Measurements from ENCODE around the gene AGBL1. TPM values are rescaled to one million over a fixed set of nuclear protein-coding genes. Genes with fewer than 3 reads are reported as not detected.
A peak's percentile ranks its signal among the peaks of the same experiment; 100 is the strongest.

Gene AGBL1
- total RNA-seq, 1 donor from 2014 or later: 0.76 TPM

DNA sequence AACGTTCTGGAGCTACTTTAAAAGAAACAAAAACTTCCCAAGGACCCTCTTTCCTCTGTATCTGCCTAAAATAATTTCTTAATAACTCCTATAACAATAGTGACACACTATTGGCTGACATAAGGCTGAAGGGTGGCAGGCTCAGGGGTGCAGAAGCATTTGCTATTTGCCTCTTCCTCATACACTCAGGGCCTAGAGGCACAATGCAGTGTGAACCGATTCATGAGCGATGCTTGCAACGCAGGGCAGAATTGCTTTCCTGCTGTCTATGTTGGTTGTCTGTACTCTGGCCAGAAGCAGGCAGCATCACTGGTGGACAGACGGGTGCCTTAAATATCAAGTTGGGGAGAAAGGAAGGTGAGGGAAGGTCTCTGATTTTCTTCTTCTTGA lies 157.4 kb downstream of the AGBL1 start:
- Mint-ChIP-seq H3K4me3 (ENCODE audit: unreplicated experiment) (peak overlapping the region; percentile 19), H3K9me3 (ENCODE audit: unreplicated experiment) (peaks cover 4% of the 10 kb centered on the region), H3K27ac (ENCODE audit: unreplicated experiment) (no peak overlapping the region), H3K27me3 (ENCODE audit: unreplicated experiment) (peaks cover 4% of the 10 kb centered on the region), H3K4me1 (ENCODE audit: low read depth, unreplicated experiment) (peaks cover 37% of the 10 kb centered on the region), H3K36me3 (ENCODE audit: unreplicated experiment) (peaks cover 4% of the 10 kb centered on the region)
- no peak for DNase-seq
- TF ChIP-seq, protein P1, sequence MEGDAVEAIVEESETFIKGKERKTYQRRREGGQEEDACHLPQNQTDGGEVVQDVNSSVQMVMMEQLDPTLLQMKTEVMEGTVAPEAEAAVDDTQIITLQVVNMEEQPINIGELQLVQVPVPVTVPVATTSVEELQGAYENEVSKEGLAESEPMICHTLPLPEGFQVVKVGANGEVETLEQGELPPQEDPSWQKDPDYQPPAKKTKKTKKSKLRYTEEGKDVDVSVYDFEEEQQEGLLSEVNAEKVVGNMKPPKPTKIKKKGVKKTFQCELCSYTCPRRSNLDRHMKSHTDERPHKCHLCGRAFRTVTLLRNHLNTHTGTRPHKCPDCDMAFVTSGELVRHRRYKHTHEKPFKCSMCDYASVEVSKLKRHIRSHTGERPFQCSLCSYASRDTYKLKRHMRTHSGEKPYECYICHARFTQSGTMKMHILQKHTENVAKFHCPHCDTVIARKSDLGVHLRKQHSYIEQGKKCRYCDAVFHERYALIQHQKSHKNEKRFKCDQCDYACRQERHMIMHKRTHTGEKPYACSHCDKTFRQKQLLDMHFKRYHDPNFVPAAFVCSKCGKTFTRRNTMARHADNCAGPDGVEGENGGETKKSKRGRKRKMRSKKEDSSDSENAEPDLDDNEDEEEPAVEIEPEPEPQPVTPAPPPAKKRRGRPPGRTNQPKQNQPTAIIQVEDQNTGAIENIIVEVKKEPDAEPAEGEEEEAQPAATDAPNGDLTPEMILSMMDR (IDR thresholded peaks at IDR 0.05; ENCODE audit: partially characterized antibody, unreplicated experiment): no peak

DNA sequence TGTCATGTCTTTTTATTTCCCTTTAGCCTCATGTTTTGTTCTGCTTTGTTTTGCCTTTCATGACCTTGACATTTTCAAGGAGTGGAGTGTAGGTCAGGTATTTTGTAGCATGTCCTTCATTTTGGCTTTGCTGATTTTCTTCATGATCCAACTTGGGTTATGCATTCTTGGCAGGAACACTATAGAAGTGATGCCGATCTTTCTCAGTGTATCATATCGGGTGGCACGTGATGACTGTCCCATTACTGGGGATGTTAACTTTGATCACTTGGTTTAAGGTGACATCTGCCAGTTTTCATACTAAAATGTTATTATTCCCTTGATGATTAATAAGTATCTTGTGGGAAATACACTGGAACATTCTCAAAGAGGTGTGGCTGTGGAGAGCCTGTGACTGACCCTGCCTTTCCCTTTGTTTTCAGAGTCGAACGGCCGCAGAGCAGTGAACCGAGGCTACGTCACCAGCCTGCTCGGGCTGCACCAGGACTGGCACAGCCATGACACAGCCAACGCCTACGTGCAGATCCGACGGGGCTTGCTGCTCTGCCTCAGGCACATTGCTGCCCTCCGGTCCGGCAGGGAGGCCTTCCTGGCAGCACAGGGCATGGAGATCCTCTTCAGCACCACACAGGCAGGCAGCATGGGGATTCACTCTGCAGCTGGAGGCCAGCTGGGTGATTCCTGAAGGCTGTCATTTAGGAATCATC lies 167.7 kb downstream of the AGBL1 start:
- no peaks in the 10 kb centered on the region for H3K36me3 Mint-ChIP-seq (ENCODE audit: unreplicated experiment)
- H3K9me3 Mint-ChIP-seq (ENCODE audit: unreplicated experiment): no peaks in the 10 kb centered on the region
- no peak overlapping the region for H3K27ac Mint-ChIP-seq (ENCODE audit: unreplicated experiment)
- no peaks in the 10 kb centered on the region for H3K27me3 Mint-ChIP-seq (ENCODE audit: unreplicated experiment)
- TF ChIP-seq, protein P1 (IDR thresholded peaks at IDR 0.05; ENCODE audit: partially characterized antibody, unreplicated experiment): no peak
- DNase-seq: no peak
- H3K4me3 Mint-ChIP-seq (ENCODE audit: unreplicated experiment): no peak overlapping the region
- no peaks in the 10 kb centered on the region for H3K4me1 Mint-ChIP-seq (ENCODE audit: low read depth, unreplicated experiment)

DNA sequence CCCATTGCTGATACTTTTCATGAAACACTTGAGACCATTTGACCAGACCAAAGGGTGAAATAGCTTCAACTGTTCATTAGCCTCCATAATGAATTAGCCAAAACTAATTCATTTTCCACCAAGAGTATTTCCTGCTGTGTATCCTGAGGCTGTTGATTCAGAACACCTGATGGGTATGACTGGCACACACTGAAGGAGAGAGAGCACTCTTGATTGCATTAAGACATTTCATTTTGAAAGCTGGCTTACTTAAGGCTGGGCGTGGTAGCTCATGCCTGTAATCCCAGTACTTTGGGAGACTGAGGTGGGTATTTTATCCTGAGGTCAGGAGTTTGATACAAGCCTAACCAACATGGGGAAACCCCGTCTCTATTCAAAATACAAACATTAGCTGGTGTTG lies 175.6 kb downstream of the AGBL1 start:
- TF ChIP-seq, protein P1 (IDR thresholded peaks at IDR 0.05; ENCODE audit: partially characterized antibody, unreplicated experiment): no peak
- H3K27me3 Mint-ChIP-seq (ENCODE audit: unreplicated experiment): no peaks in the 10 kb centered on the region
- no peak overlapping the region for H3K4me3 Mint-ChIP-seq (ENCODE audit: unreplicated experiment)
- peaks cover 7% of the 10 kb centered on the region for H3K4me1 Mint-ChIP-seq (ENCODE audit: low read depth, unreplicated experiment)
- DNase-seq: no peak
- no peaks in the 10 kb centered on the region for H3K36me3 Mint-ChIP-seq (ENCODE audit: unreplicated experiment)
- H3K9me3 Mint-ChIP-seq (ENCODE audit: unreplicated experiment): peaks cover 2% of the 10 kb centered on the region
- H3K27ac Mint-ChIP-seq (ENCODE audit: unreplicated experiment): no peak overlapping the region

DNA sequence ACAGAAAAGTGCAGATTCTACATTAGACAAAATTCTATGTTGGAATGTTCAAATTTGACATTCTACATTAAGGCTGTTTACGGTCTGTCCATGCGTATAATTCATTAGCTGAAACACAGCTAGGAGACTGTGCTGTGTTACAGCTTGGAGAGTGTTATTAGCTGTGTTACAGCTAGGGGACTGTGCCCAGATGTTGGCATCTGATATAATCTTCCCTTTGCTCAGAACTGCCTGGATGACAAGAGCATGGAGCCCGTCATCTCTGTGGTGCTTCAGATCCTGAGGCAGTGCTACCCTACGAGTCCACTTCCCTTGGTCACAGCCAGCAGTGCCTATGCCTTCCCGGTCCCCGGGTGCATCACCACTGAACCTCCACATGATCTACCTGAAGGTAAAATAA lies 177.0 kb downstream of the AGBL1 start:
- Mint-ChIP-seq H3K9me3 (ENCODE audit: unreplicated experiment) (peaks cover 2% of the 10 kb centered on the region), H3K4me1 (ENCODE audit: low read depth, unreplicated experiment) (peaks cover 7% of the 10 kb centered on the region), H3K36me3 (ENCODE audit: unreplicated experiment) (no peaks in the 10 kb centered on the region), H3K27me3 (ENCODE audit: unreplicated experiment) (no peaks in the 10 kb centered on the region), H3K27ac (ENCODE audit: unreplicated experiment) (no peak overlapping the region), H3K4me3 (ENCODE audit: unreplicated experiment) (no peak overlapping the region)
- TF ChIP-seq, protein P1 (IDR thresholded peaks at IDR 0.05; ENCODE audit: partially characterized antibody, unreplicated experiment): no peak
- DNase-seq: no peak

DNA sequence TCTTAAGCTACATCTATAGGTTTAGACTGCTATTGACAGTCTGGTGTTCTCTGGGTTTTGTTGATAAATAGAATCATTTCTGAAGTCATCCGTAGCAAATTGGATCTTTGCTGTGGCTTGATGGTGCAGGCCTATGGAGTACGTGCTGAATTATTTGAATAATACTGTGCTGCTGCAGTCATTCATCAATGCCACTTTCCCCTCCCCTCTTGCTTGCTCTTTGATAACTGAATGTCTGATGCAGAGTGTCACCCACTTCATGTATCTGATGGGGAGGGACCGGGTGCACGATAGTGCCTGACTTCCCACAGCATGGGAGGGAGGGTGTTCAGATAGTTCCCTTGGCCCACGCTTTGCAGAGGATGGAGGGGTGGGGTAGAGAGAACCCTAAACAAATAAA lies 179.9 kb downstream of the AGBL1 start:
- Mint-ChIP-seq H3K27me3 (ENCODE audit: unreplicated experiment) (no peaks in the 10 kb centered on the region), H3K36me3 (ENCODE audit: unreplicated experiment) (no peaks in the 10 kb centered on the region), H3K9me3 (ENCODE audit: unreplicated experiment) (no peaks in the 10 kb centered on the region), H3K4me1 (ENCODE audit: low read depth, unreplicated experiment) (peaks cover 11% of the 10 kb centered on the region), H3K27ac (ENCODE audit: unreplicated experiment) (no peak overlapping the region), H3K4me3 (ENCODE audit: unreplicated experiment) (no peak overlapping the region)
- TF ChIP-seq, protein P1 (IDR thresholded peaks at IDR 0.05; ENCODE audit: partially characterized antibody, unreplicated experiment): no peak
- DNase-seq: no peak
